ENCODE data around the gene DCDC2.

The DCDC2 gene

DNA sequence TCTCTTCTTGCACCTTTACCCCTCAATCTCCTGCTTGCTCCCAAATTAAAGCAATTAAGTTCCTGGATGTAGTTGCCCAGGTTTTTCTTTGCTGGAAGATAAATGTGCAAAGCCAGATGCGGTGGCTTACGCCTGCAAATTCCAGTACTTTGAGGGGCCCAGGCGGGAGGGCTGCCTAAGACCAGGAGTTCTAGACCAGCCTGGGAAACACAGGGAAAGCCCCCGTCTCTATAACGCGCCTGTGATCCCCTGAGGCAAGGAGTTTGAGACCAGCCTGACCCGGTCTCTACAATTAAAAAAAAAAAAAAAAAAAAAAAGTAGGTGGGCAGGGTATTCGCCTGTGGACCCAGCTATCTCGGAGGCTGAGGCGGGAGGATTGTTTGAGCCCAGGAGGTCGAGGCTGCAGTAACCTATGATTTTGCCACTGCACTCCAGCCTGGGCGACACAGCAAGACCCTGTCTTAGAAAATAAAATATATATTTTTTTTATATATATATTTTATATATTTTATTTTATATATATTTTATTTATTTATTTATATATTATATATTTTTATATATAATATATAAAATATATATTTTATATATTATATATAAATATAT, 461 bp upstream of the DCDC2 start:
- TF ChIP-seq SIN3A (IDR thresholded peaks at IDR 0.05; ENCODE audit: borderline replicate concordance, insufficient read depth, low read length) (no peak), FOXP2 (optimal IDR thresholded peaks at IDR 0.05; ENCODE audit: borderline replicate concordance, extremely low read depth, extremely low read length, insufficient read depth) (no peak)

GRCh38 chr6:24356310-24356973, 1.4 kb downstream of the DCDC2 start:
- TF ChIP-seq SIN3A (IDR thresholded peaks at IDR 0.05; ENCODE audit: borderline replicate concordance, insufficient read depth, low read length) = no peak
- TF ChIP-seq POLR2AphosphoS5 (IDR thresholded peaks at IDR 0.05; ENCODE audit: low read depth, low read length) = no peak
- TF ChIP-seq, protein P1, sequence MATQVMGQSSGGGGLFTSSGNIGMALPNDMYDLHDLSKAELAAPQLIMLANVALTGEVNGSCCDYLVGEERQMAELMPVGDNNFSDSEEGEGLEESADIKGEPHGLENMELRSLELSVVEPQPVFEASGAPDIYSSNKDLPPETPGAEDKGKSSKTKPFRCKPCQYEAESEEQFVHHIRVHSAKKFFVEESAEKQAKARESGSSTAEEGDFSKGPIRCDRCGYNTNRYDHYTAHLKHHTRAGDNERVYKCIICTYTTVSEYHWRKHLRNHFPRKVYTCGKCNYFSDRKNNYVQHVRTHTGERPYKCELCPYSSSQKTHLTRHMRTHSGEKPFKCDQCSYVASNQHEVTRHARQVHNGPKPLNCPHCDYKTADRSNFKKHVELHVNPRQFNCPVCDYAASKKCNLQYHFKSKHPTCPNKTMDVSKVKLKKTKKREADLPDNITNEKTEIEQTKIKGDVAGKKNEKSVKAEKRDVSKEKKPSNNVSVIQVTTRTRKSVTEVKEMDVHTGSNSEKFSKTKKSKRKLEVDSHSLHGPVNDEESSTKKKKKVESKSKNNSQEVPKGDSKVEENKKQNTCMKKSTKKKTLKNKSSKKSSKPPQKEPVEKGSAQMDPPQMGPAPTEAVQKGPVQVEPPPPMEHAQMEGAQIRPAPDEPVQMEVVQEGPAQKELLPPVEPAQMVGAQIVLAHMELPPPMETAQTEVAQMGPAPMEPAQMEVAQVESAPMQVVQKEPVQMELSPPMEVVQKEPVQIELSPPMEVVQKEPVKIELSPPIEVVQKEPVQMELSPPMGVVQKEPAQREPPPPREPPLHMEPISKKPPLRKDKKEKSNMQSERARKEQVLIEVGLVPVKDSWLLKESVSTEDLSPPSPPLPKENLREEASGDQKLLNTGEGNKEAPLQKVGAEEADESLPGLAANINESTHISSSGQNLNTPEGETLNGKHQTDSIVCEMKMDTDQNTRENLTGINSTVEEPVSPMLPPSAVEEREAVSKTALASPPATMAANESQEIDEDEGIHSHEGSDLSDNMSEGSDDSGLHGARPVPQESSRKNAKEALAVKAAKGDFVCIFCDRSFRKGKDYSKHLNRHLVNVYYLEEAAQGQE (IDR thresholded peaks at IDR 0.05; ENCODE audit: insufficient read depth in 1 of 2, low read depth in 2 of 2, low read length in 2 of 2) = no peak
- no peak for TF ChIP-seq FOXP2 (optimal IDR thresholded peaks at IDR 0.05; ENCODE audit: borderline replicate concordance, extremely low read depth, extremely low read length, insufficient read depth)
- no peak for TF ChIP-seq TAF1 (IDR thresholded peaks at IDR 0.05; ENCODE audit: borderline replicate concordance, insufficient read depth, low read length)

DNA sequence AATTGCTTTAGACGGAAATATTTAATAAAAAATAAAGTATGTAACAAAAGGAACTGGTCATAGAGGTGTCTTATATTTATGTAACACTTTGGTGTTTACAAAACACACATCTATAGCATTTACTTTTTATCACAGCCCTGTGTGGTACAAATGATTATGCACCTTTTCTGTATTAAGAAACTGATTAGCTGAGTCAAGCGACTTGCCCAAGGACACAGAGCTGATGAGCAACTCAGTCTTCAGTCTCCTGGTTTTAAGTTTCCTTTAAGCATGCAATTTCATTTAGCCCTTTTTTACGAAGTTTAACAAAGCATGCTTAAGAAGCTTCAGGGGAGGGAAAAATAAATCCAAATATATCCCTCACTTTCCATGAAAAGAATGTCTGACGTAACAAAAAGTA, 2.5 kb downstream of the DCDC2 start:
- no peak for TF ChIP-seq POLR2AphosphoS5 (IDR thresholded peaks at IDR 0.05; ENCODE audit: low read depth, low read length)
- TF ChIP-seq SIN3A (IDR thresholded peaks at IDR 0.05; ENCODE audit: borderline replicate concordance, insufficient read depth, low read length) = no peak
- TF ChIP-seq TAF1 (IDR thresholded peaks at IDR 0.05; ENCODE audit: borderline replicate concordance, insufficient read depth, low read length) = no peak
- TF ChIP-seq, protein P1 (IDR thresholded peaks at IDR 0.05; ENCODE audit: insufficient read depth in 1 of 2, low read depth in 2 of 2, low read length in 2 of 2) = no peak
- TF ChIP-seq FOXP2 (optimal IDR thresholded peaks at IDR 0.05; ENCODE audit: borderline replicate concordance, extremely low read depth, extremely low read length, insufficient read depth) = no peak

GRCh38 chr6:24353861-24354260, 4.0 kb downstream of the DCDC2 start:
- TF ChIP-seq, protein P1 (IDR thresholded peaks at IDR 0.05; ENCODE audit: insufficient read depth in 1 of 2, low read depth in 2 of 2, low read length in 2 of 2) = no peak
- no peak for TF ChIP-seq TAF1 (IDR thresholded peaks at IDR 0.05; ENCODE audit: borderline replicate concordance, insufficient read depth, low read length)

DNA sequence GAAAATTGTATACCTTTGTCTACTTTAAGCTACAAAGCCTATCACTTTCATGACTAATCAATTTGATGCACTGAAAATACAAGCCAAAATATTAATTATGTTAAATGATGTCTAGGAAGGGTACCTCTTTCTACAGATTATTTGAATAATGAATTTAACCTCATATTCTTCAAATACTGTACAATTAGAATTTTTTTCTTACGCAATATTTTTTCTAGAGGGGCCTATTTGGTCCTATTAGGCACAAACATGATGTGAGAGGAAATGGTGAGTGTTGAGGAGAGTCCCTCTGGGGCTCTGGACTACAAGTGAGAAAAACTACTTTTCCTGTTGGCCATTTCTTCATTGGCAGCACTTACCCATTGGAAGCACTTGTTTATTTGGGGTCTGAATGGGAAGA, 5.4 kb downstream of the DCDC2 start:
- TF ChIP-seq POLR2AphosphoS5 (IDR thresholded peaks at IDR 0.05; ENCODE audit: low read depth, low read length) (no peak), SIN3A (IDR thresholded peaks at IDR 0.05; ENCODE audit: borderline replicate concordance, insufficient read depth, low read length) (no peak), TAF1 (IDR thresholded peaks at IDR 0.05; ENCODE audit: borderline replicate concordance, insufficient read depth, low read length) (no peak), FOXP2 (optimal IDR thresholded peaks at IDR 0.05; ENCODE audit: borderline replicate concordance, extremely low read depth, extremely low read length, insufficient read depth) (no peak)
- TF ChIP-seq, protein P1 (IDR thresholded peaks at IDR 0.05; ENCODE audit: insufficient read depth in 1 of 2, low read depth in 2 of 2, low read length in 2 of 2) = no peak

All from PFSK-1 (cell line).